Mesenchymal stem cell (in vitro differentiated cells and primary cell): ENCODE results near the gene EIF5AL1.
A peak's percentile ranks its signal among the peaks of the same experiment; 100 is the strongest.

Experiments used
- DNase-seq: peaks from one replicate; pipeline ENCODE4 v3.0.0-alpha.2; 2013
- H2AFZ ChIP-seq: one replicate; pipeline ENCODE4 v1.6.1; 2013; ENCODE audit warnings: low read depth, mild to moderate bottlenecking, control low read depth, inconsistent platforms, low read length, moderate library complexity
- H2AK5ac ChIP-seq: 2 replicates; pipeline ENCODE4 v1.6.1; 2013; ENCODE audit warnings: low read length, moderate library complexity, mild to moderate bottlenecking, inconsistent platforms; ENCODE audit not compliant: severe bottlenecking
- H2BK120ac ChIP-seq: one replicate; pipeline ENCODE4 v1.6.1; 2013; ENCODE audit warnings: low read depth, mild to moderate bottlenecking, inconsistent platforms, low read length, moderate library complexity
- H2BK12ac ChIP-seq, 2 experiments: one replicate each; pipeline ENCODE4 v1.6.1; 2013; ENCODE audit warnings: inconsistent platforms in 2 of 2, low read length in 2 of 2, mild to moderate bottlenecking in 2 of 2, moderate library complexity in 2 of 2, control low read depth in 1 of 2
- H2BK15ac ChIP-seq: one replicate; pipeline ENCODE4 v1.6.1; 2013; ENCODE audit warnings: mild to moderate bottlenecking, low read depth, inconsistent platforms; ENCODE audit not compliant: poor library complexity, severe bottlenecking
- H2BK5ac ChIP-seq: 2 replicates; pipeline ENCODE4 v1.6.1; 2013; ENCODE audit warnings: low read depth, mild to moderate bottlenecking, low read length, control low read depth, inconsistent platforms; ENCODE audit not compliant: poor library complexity, severe bottlenecking
- H3K14ac ChIP-seq, 2 experiments: one replicate each; pipeline ENCODE4 v1.6.1; 2013; ENCODE audit warnings: inconsistent platforms in 2 of 2, low read length in 2 of 2, control low read depth in 1 of 2, mild to moderate bottlenecking in 1 of 2, moderate library complexity in 1 of 2
- H3K18ac ChIP-seq, 2 experiments: one replicate each; pipeline ENCODE4 v1.6.1; 2013; ENCODE audit warnings: inconsistent platforms in 2 of 2, low read length in 2 of 2, control low read depth in 1 of 2, low read depth in 1 of 2, mild to moderate bottlenecking in 1 of 2
- H3K23ac ChIP-seq, 2 experiments: one replicate each; pipeline ENCODE4 v1.6.1; 2013; ENCODE audit warnings: inconsistent platforms in 2 of 2, low read length in 2 of 2, mild to moderate bottlenecking in 2 of 2, moderate library complexity in 2 of 2, control low read depth in 1 of 2
- H3K27ac ChIP-seq: 2 replicates; pipeline ENCODE4 v1.5.1; 2013; ENCODE audit warnings: mild to moderate bottlenecking, moderate library complexity, low read length, control low read depth, inconsistent platforms; ENCODE audit not compliant: poor library complexity, severe bottlenecking
- H3K27me3 ChIP-seq, 2 experiments: 2 replicates each; pipeline versions ENCODE4 v1.6.1 to v1.7.0; 2013; ENCODE audit warnings: low read length in 2 of 2, mild to moderate bottlenecking in 2 of 2, moderate library complexity in 2 of 2, control low read depth in 1 of 2, inconsistent platforms in 1 of 2; ENCODE audit not compliant: control insufficient read depth in 1 of 2, insufficient read depth in 1 of 2
- H3K36me3 ChIP-seq, 2 experiments: 2 replicates each; pipeline versions ENCODE4 v1.6.1 to v1.7.0; 2013; ENCODE audit warnings: low read length in 2 of 2, control low read depth in 1 of 2, inconsistent platforms in 1 of 2, low read depth in 1 of 2, mild to moderate bottlenecking in 1 of 2; ENCODE audit not compliant: insufficient read depth in 2 of 2, control insufficient read depth in 1 of 2
- H3K4ac ChIP-seq, 2 experiments: one replicate each; pipeline ENCODE4 v1.6.1; 2013; ENCODE audit warnings: inconsistent platforms in 2 of 2, low read length in 2 of 2, mild to moderate bottlenecking in 2 of 2, moderate library complexity in 2 of 2, control low read depth in 1 of 2, low read depth in 1 of 2
- H3K4me1 ChIP-seq: 2 replicates; pipeline ENCODE4 v1.6.1; 2013; ENCODE audit warnings: low read depth, low read length, control low read depth; ENCODE audit not compliant: control insufficient read depth, insufficient read depth
- H3K4me2 ChIP-seq: 2 replicates; pipeline ENCODE4 v1.6.1; 2013; ENCODE audit warnings: low read length, mild to moderate bottlenecking, inconsistent platforms; ENCODE audit not compliant: poor library complexity, severe bottlenecking
- H3K4me3 ChIP-seq, 2 experiments: 2 replicates each; pipeline versions ENCODE4 v1.5.1 to v1.7.0; 2013; ENCODE audit warnings: low read length in 2 of 2, mild to moderate bottlenecking in 2 of 2, control low read depth in 1 of 2, low read depth in 1 of 2; ENCODE audit not compliant: insufficient read depth in 1 of 2
- H3K79me1 ChIP-seq: replicated peaks from 2 replicates; pipeline ENCODE4 v1.6.1; 2013; ENCODE audit warnings: mild to moderate bottlenecking, control low read depth, low read length, inconsistent platforms; ENCODE audit not compliant: poor library complexity, severe bottlenecking
- H3K9ac ChIP-seq: 2 replicates; pipeline ENCODE4 v1.7.0; 2013; ENCODE audit warnings: mild to moderate bottlenecking, low read length, moderate library complexity
- H3K9me3 ChIP-seq: 2 replicates; pipeline ENCODE4 v1.7.0; 2013; ENCODE audit warnings: mild to moderate bottlenecking, low read length; ENCODE audit not compliant: control insufficient read depth
- H4K8ac ChIP-seq: one replicate; pipeline ENCODE4 v1.6.1; 2013; ENCODE audit warnings: inconsistent platforms, mild to moderate bottlenecking, low read length, moderate library complexity
- H4K91ac ChIP-seq: one replicate; pipeline ENCODE4 v1.6.1; 2013; ENCODE audit warnings: mild to moderate bottlenecking, low read length, inconsistent platforms
- WGBS: methylation state at CpG from one replicate; pipeline ENCODE4 v1.1.7; 2013; ENCODE audit warnings: mixed read lengths; 5-methylcytosine and 5-hydroxymethylcytosine counted together

EIF5AL1 gene

GRCh38 chr10:79472951-79473350 lies 39.4 kb upstream of the EIF5AL1 start:
- H3K27me3 ChIP-seq, result no peaks in the 10 kb centered on the region
- no peak overlapping the region for H3K9ac ChIP-seq
- H3K27ac ChIP-seq, result no peak overlapping the region
- H3K14ac ChIP-seq, result no peak overlapping the region
- no peaks in the 10 kb centered on the region for H3K79me1 ChIP-seq
- no peak overlapping the region for H4K91ac ChIP-seq
- no peak overlapping the region for H2BK120ac ChIP-seq
- 78% methylated on average over 4 of the region's 5 CpGs for WGBS
- no peak overlapping the region for H2AK5ac ChIP-seq
- H2BK15ac ChIP-seq, result no peak overlapping the region
- no peak overlapping the region for H3K4me3 ChIP-seq
- no peak overlapping the region for H3K23ac ChIP-seq
- DNase-seq, result peak; percentile 41
- no peaks in the 10 kb centered on the region for H3K9me3 ChIP-seq
- H3K4me2 ChIP-seq, result no peak overlapping the region
- H3K4me1 ChIP-seq, result no peaks in the 10 kb centered on the region
- H3K36me3 ChIP-seq, result no peaks in the 10 kb centered on the region
- no peak overlapping the region for H3K18ac ChIP-seq
- H2BK12ac ChIP-seq, result no peak overlapping the region
- no peak overlapping the region for H2BK5ac ChIP-seq
- no peak overlapping the region for H2AFZ ChIP-seq
- no peak overlapping the region for H3K4ac ChIP-seq
- H4K8ac ChIP-seq, result no peak overlapping the region

GRCh38 chr10:79473496-79474095 lies 38.7 kb upstream of the EIF5AL1 start:
- no peak overlapping the region for H3K4me3 ChIP-seq
- H3K18ac ChIP-seq, result no peak overlapping the region
- no peak overlapping the region for H2BK15ac ChIP-seq
- no peak overlapping the region for H3K23ac ChIP-seq
- H3K27ac ChIP-seq, result no peak overlapping the region
- H4K91ac ChIP-seq, result no peak overlapping the region
- no peaks in the 10 kb centered on the region for H3K79me1 ChIP-seq
- 93% methylated on average over 5 of the region's 5 CpGs for WGBS
- H2BK120ac ChIP-seq, result no peak overlapping the region
- H2AFZ ChIP-seq, result no peak overlapping the region
- H2AK5ac ChIP-seq, result no peak overlapping the region
- H3K4me2 ChIP-seq, result no peak overlapping the region
- no peak for DNase-seq
- H3K4ac ChIP-seq, result no peak overlapping the region
- H3K27me3 ChIP-seq, result no peaks in the 10 kb centered on the region
- H4K8ac ChIP-seq, result no peak overlapping the region
- H3K4me1 ChIP-seq, result no peaks in the 10 kb centered on the region
- H3K9ac ChIP-seq, result no peak overlapping the region
- no peak overlapping the region for H2BK5ac ChIP-seq
- H3K9me3 ChIP-seq, result no peaks in the 10 kb centered on the region
- H3K36me3 ChIP-seq, result no peaks in the 10 kb centered on the region
- no peak overlapping the region for H2BK12ac ChIP-seq
- no peak overlapping the region for H3K14ac ChIP-seq

- Histone ChIP-seq H3K4me2 (no peak overlapping the region), H3K18ac (no peak overlapping the region), H3K4me1 (no peaks in the 10 kb centered on the region), H3K4me3 (no peak overlapping the region), H4K8ac (no peak overlapping the region), H3K9me3 (no peaks in the 10 kb centered on the region), H3K23ac (no peak overlapping the region), H4K91ac (no peak overlapping the region), H2BK5ac (no peak overlapping the region), H3K36me3 (no peaks in the 10 kb centered on the region), H3K9ac (no peak overlapping the region), H2AK5ac (no peak overlapping the region), H2BK15ac (no peak overlapping the region), H3K14ac (no peak overlapping the region), H3K4ac (no peak overlapping the region), H2BK120ac (no peak overlapping the region), H3K27me3 (no peaks in the 10 kb centered on the region), H3K27ac (no peak overlapping the region), H2AFZ (no peak overlapping the region), H2BK12ac (no peak overlapping the region), H3K79me1 (no peaks in the 10 kb centered on the region)
- 93% methylated on average over 4 of the region's 7 CpGs for WGBS
- DNase-seq, result no peak
Measured at GRCh38 chr10:79475119-79475653, 37.1 kb upstream of the EIF5AL1 start.

GRCh38 chr10:79475877-79476276 lies 36.5 kb upstream of the EIF5AL1 start:
- H2AFZ ChIP-seq, result no peak overlapping the region
- H3K9ac ChIP-seq, result no peak overlapping the region
- H3K23ac ChIP-seq, result no peak overlapping the region
- H3K79me1 ChIP-seq, result no peaks in the 10 kb centered on the region
- H3K27ac ChIP-seq, result no peak overlapping the region
- H3K4ac ChIP-seq, result no peak overlapping the region
- no peak overlapping the region for H3K4me2 ChIP-seq
- no peaks in the 10 kb centered on the region for H3K9me3 ChIP-seq
- no peaks in the 10 kb centered on the region for H3K4me1 ChIP-seq
- H4K8ac ChIP-seq, result no peak overlapping the region
- no peaks in the 10 kb centered on the region for H3K36me3 ChIP-seq
- H2BK12ac ChIP-seq, result no peak overlapping the region
- H2AK5ac ChIP-seq, result no peak overlapping the region
- H3K4me3 ChIP-seq, result no peak overlapping the region
- H2BK120ac ChIP-seq, result no peak overlapping the region
- H2BK5ac ChIP-seq, result no peak overlapping the region
- no peak overlapping the region for H3K14ac ChIP-seq
- H3K27me3 ChIP-seq, result no peaks in the 10 kb centered on the region
- no peak overlapping the region for H4K91ac ChIP-seq
- no peak for DNase-seq
- 89% methylated on average over 2 of the region's 3 CpGs for WGBS
- H3K18ac ChIP-seq, result no peak overlapping the region
- no peak overlapping the region for H2BK15ac ChIP-seq
